Measurements from ENCODE around the gene UGT1A10. TPM values are rescaled to one million over a fixed set of nuclear protein-coding genes. Genes with fewer than 3 reads are reported as not detected.
"Not testable (repeated sequence)": the region's sequence is repeated elsewhere in the genome, so short reads cannot be mapped to it uniquely, and the experiment has no call there.

UGT1A10 gene
- total and polyA plus RNA-seq, 2 of the 13 experiments (the other 11 are each of a cell fraction or from before 2014, with no cell fraction given): not detected

DNA sequence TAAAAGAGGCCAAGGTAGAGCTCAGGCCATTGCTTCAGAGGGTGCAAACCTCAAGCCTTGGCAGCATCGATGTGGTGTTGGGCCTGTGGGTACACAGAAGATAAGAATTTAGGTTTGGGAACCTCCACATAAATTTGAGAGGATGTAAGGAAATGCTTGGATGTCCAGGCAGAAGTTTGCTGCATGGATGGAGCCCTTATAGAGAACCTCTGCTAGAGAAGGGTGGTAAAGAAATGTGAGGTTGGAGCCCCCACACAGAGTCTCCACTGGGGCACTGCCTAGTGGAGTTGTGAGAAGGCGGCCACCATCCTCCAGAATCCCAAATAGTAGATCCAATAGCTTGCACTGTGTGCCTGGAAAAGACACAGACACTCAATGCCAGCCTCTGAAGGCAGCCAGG lies 114.4 kb downstream of the UGT1A10 start:
- DNase-seq (ENCODE audit: low spot score); H3K4me2 ChIP-seq (ENCODE audit: low read depth, low read length); H3K4me3 ChIP-seq (replicated peaks in 1 of 3; ENCODE audit: insufficient read depth in 1 of 3, low read depth in 2 of 3, low read length in 3 of 3); POLR2A ChIA-PET; CTCF ChIA-PET (ENCODE audit: low intra/inter-chr PET ratio, low total read pairs); ATAC-seq; H3K27ac ChIP-seq (ENCODE audit: extremely low read length, insufficient read depth, low read length); H3K36me3 ChIP-seq (replicated peaks in 1 of 2; ENCODE audit: control insufficient read depth in 1 of 2, insufficient read depth in 2 of 2, low read length in 2 of 2); in situ Hi-C loops (cut with HindIII; ENCODE audit: extremely low pct_ligation_motif_present, low pct_unique_long_range_greater_than_20kb); intact Hi-C loops (cut with micrococcal nuclease; ENCODE audit: unreplicated experiment); H4K20me1 ChIP-seq (ENCODE audit: insufficient read depth, low read length); H2AFZ ChIP-seq (ENCODE audit: low read length); BruUV-seq (replicated peaks); H3K9ac ChIP-seq (ENCODE audit: insufficient read depth, low read depth, low read length); H3K79me2 ChIP-seq (ENCODE audit: insufficient read depth, low read length); FAIRE-seq: not testable (repeated sequence)
- peaks cover 4 to 91% of the 10 kb centered on the region in 2 experiments; a peak in 4 of 5 replicates for H3K27me3 ChIP-seq (ENCODE audit: control insufficient read depth in 1 of 2, insufficient read depth in 2 of 2, low read length in 2 of 2)
- peaks cover 13% of the 10 kb centered on the region for H3K4me1 ChIP-seq (ENCODE audit: insufficient read depth, low read length)
- H3K9me3 ChIP-seq (ENCODE audit: low read length): peaks cover 30% of the 10 kb centered on the region
- 0 out of 2 replicates have a peak, but pooled peaks have one; percentile 32 for TF ChIP-seq CBX5 (CRISPR knock-in tag; IDR thresholded peaks at IDR 0.05; ENCODE audit: borderline replicate concordance)
- TF ChIP-seq, protein P1, sequence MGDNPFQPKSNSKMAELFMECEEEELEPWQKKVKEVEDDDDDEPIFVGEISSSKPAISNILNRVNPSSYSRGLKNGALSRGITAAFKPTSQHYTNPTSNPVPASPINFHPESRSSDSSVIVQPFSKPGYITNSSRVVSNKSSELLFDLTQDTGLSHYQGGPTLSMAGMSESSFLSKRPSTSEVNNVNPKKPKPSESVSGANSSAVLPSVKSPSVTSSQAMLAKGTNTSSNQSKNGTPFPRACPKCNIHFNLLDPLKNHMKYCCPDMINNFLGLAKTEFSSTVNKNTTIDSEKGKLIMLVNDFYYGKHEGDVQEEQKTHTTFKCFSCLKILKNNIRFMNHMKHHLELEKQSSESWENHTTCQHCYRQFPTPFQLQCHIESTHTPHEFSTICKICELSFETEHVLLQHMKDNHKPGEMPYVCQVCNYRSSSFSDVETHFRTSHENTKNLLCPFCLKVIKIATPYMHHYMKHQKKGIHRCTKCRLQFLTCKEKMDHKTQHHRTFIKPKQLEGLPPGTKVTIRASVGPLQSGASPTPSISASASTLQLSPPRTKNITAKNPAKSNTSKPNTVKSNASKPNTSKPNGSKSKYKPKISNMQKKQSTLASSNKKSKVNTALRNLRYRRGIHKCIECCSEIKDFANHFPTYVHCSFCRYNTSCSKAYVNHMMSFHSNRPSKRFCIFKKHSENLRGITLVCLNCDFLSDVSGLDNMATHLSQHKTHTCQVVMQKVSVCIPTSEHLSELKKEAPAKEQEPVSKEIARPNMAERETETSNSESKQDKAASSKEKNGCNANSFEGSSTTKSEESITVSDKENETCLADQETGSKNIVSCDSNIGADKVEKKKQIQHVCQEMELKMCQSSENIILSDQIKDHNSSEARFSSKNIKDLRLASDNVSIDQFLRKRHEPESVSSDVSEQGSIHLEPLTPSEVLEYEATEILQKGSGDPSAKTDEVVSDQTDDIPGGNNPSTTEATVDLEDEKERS (CRISPR knock-in tag; IDR thresholded peaks at IDR 0.05): 0 out of 2 replicates have a peak, but pooled peaks have one; percentile 62
- WGBS (ENCODE audit: low lambda C conversion rate): 68% methylated on average over 2 of the region's 2 CpGs

DNA sequence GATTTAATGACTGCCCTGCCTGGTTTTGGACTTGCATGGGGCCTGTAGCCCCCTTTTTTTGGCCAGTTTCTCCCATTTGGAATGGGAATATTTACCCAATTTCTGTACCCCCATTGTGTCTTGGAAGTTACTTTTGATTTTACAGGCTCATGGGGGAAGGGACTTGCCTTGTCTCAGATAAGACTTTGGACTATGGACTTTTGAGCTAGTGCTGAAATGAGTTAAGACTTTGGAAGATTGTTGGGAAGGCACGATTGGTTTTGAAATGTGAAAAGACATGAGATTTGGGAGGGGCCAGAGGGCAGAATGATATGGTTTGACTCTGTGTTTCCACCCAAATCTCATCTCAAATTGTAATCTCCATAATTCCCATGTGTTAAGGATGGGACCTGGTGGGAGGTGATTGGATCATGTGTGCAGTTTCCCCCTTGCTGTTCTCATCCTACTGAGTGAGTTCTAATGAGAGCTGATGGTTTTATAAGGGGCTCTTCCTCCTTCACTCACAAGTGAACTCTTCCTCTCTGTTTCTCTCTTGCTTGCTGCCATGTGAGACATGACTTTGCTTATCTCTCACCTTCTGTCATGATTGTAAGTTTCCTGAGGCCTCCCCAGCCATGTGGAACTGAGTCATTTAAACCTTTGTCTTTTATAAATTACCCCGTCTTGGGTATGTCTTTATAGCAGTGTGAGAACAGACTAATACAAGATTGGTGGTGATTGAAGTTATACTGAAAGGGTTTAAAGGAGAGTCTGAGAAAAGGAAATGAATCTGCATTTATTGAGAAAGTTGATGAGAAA lies 115.2 kb downstream of the UGT1A10 start:
- CTCF ChIA-PET (ENCODE audit: low intra/inter-chr PET ratio, low total read pairs); H3K4me2 ChIP-seq (ENCODE audit: low read depth, low read length); POLR2A ChIA-PET; BruUV-seq (replicated peaks); FAIRE-seq; H3K27ac ChIP-seq (ENCODE audit: extremely low read length, insufficient read depth, low read length); DNase-seq (ENCODE audit: low spot score); in situ Hi-C loops (cut with HindIII; ENCODE audit: extremely low pct_ligation_motif_present, low pct_unique_long_range_greater_than_20kb); H3K36me3 ChIP-seq (replicated peaks in 1 of 2; ENCODE audit: control insufficient read depth in 1 of 2, insufficient read depth in 2 of 2, low read length in 2 of 2); H3K9ac ChIP-seq (ENCODE audit: insufficient read depth, low read depth, low read length); H3K4me3 ChIP-seq (replicated peaks in 1 of 3; ENCODE audit: insufficient read depth in 1 of 3, low read depth in 2 of 3, low read length in 3 of 3); H4K20me1 ChIP-seq (ENCODE audit: insufficient read depth, low read length); H3K79me2 ChIP-seq (ENCODE audit: insufficient read depth, low read length); ATAC-seq; intact Hi-C loops (cut with micrococcal nuclease; ENCODE audit: unreplicated experiment); H2AFZ ChIP-seq (ENCODE audit: low read length): not testable (repeated sequence)
- Histone ChIP-seq H3K4me1 (ENCODE audit: insufficient read depth, low read length) (peaks cover 13% of the 10 kb centered on the region), H3K27me3 (ENCODE audit: control insufficient read depth in 1 of 2, insufficient read depth in 2 of 2, low read length in 2 of 2) (peaks cover 4 to 87% of the 10 kb centered on the region in 2 experiments; a peak in 4 of 5 replicates), H3K9me3 (ENCODE audit: low read length) (peaks cover 30% of the 10 kb centered on the region)
- WGBS (ENCODE audit: low lambda C conversion rate): 61% methylated on average over 2 of the region's 2 CpGs
